RWPE1 (cell line): ENCODE measurements around the gene SURF6.

Experiments used
- CTCF ChIA-PET: fragments of 350-600 bp; sonication (Branson Sonifier 250); formaldehyde crosslinking; extraction: SDS; loops from one replicate; lab custom pipeline; 2021; lab: Yijun Ruan, JAX
- POLR2A ChIA-PET: fragments of 400-600 bp; formaldehyde crosslinking; extraction: SDS; loops from one replicate; lab custom pipeline; 2020; ENCODE audit warnings: antibody characterized with exemption; ENCODE audit not compliant: low non-redundant PET; lab: Yijun Ruan, JAX
- DNase-seq: peaks from one replicate; pipeline ENCODE4 v3.0.0; 2012; ENCODE audit warnings: low spot score
- H3K27ac ChIP-seq: fragments of 450-650 bp; 2 replicates; pipeline ENCODE4 v1.5.1; 2017
- TF ChIP-seq, protein P1 (sequence below): fragments of 450-650 bp; conservative IDR thresholded peaks from 2 replicates; pipeline ENCODE4 v1.5.1; 2017; ENCODE audit warnings: low read depth, mild to moderate bottlenecking

The SURF6 gene

GRCh38 chr9:133335924-133336811 lies at the start of gene SURF6:
Gene SURF6 (minus strand): TSS chr9:133336188. CDS start chr9:133336132, 56 bp downstream.
- TF ChIP-seq, protein P1, sequence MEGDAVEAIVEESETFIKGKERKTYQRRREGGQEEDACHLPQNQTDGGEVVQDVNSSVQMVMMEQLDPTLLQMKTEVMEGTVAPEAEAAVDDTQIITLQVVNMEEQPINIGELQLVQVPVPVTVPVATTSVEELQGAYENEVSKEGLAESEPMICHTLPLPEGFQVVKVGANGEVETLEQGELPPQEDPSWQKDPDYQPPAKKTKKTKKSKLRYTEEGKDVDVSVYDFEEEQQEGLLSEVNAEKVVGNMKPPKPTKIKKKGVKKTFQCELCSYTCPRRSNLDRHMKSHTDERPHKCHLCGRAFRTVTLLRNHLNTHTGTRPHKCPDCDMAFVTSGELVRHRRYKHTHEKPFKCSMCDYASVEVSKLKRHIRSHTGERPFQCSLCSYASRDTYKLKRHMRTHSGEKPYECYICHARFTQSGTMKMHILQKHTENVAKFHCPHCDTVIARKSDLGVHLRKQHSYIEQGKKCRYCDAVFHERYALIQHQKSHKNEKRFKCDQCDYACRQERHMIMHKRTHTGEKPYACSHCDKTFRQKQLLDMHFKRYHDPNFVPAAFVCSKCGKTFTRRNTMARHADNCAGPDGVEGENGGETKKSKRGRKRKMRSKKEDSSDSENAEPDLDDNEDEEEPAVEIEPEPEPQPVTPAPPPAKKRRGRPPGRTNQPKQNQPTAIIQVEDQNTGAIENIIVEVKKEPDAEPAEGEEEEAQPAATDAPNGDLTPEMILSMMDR: no peak
- peak; percentile 90 for DNase-seq
- ChIA-PET CTCF (interaction anchor here (0.6 to 1.9 kb wide), 3 partner anchors 15 to 150 kb away, joined by 3 to 11 read pairs (median 3); no protein-coding TSS in a partner anchor), POLR2A (interaction anchor here (1.2 kb wide), 1 partner anchor 12 kb away, joined by 6 read pairs; the partner anchor contains the start of genes MED22 and RPL7A)
- H3K27ac ChIP-seq: peak within 1 kb of the TSS; percentile 76

GRCh38 chr9:133385452-133385851 lies 49.5 kb upstream of the SURF6 start:
- POLR2A ChIA-PET: no interaction called here
- H3K27ac ChIP-seq: no peak overlapping the region
- TF ChIP-seq, protein P1: no peak
- DNase-seq: no peak
- CTCF ChIA-PET: no interaction called here

DNA sequence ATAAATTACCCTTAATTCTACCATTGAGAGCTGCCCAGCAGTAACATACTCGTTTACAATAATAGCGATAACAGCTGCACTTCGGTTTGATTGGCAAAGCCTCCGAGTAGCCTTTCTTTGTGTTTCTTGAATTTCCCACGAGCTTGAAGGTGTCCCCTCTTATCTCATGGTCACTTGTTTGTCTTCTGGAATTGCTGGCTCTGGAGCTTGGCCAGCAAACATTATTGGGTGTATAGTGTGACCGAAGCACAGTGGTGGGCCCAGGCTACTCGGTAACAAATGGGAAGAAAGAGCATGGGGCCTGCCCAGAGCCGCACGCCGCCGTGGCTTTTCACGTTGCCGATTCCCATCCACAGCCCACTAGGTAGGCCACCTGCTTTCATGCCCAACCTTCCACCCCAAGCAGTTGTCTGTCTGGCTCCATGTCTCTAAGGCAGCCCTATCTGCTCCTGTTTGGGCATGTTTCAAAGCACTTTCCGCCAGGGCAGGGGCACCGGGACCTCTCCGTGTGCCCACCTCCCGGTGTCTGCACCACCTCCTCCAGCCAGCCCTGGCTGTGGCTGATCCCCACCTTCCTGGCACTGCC lies 48.8 kb upstream of the SURF6 start:
- POLR2A ChIA-PET: no interaction called here
- TF ChIP-seq, protein P1: no peak
- H3K27ac ChIP-seq: no peak overlapping the region
- DNase-seq: no peak
- CTCF ChIA-PET: interaction anchor here (0.6 kb wide), 1 partner anchor 97 kb away, joined by 4 read pairs; no protein-coding TSS in a partner anchor

- POLR2A ChIA-PET: no interaction called here
- DNase-seq: no peak
- TF ChIP-seq, protein P1: no peak
- H3K27ac ChIP-seq: no peak overlapping the region
- CTCF ChIA-PET: interaction anchor here (0.8 kb wide), 1 partner anchor 96 kb away, joined by 3 read pairs; no protein-coding TSS in a partner anchor
Measured at GRCh38 chr9:133383438-133383837, 47.5 kb upstream of the SURF6 start.

- TF ChIP-seq, protein P1: no peak
- CTCF ChIA-PET: no interaction called here
Measured at GRCh38 chr9:133382507-133383141, 46.6 kb upstream of the SURF6 start.

DNA sequence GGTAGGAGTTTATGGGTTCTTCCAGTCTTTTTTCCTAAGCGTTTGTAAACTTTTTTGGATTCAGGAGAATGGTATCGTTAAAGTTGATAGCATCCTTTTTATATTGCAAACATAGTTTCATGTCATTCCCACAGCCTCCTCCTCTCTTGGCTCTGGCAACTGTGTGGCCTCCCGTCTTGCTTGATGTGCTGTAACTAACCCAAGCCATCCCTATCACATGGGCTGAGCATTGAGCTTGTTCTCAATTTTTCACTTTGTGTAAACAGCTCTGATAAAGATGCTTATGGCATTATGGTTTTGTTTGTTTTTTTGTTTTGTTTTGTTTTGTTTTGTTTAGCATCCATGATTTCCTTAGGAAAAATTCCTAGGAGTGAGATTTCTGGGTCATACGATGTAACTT lies 44.7 kb upstream of the SURF6 start:
- POLR2A ChIA-PET: no interaction called here
- TF ChIP-seq, protein P1: no peak
- CTCF ChIA-PET: no interaction called here
- no peak for DNase-seq
- H3K27ac ChIP-seq: no peak overlapping the region

More at GRCh38 chr9:133382507-133383141, 46.6 kb upstream of the SURF6 start:
- POLR2A ChIA-PET: interaction anchor here (0.5 kb wide), 1 partner anchor 47 kb away, joined by 3 read pairs; no protein-coding TSS in a partner anchor
- no peak for DNase-seq
- no peak overlapping the region for H3K27ac ChIP-seq
